GM12891 (cell line): ENCODE measurements around the gene MICOS13.

Experiments
- PAX5 ChIP-seq: IDR thresholded peaks from 2 replicates; pipeline ENCODE4 v1.6.1; 2011; ENCODE audit warnings: low read length, moderate library complexity, mild to moderate bottlenecking; ENCODE audit not compliant: insufficient read depth, severe bottlenecking
- POLR2A ChIP-seq: IDR thresholded peaks from 2 replicates; pipeline ENCODE4 v1.6.1; 2011; ENCODE audit warnings: low read depth, low read length, control low read depth
- POLR2AphosphoS5 ChIP-seq: IDR thresholded peaks from 2 replicates; pipeline ENCODE4 v1.6.1; 2011; ENCODE audit warnings: low read depth, low read length, control low read depth
- POU2F2 ChIP-seq: IDR thresholded peaks from 2 replicates; pipeline ENCODE4 v1.6.1; 2011; ENCODE audit warnings: low read depth, mild to moderate bottlenecking, control low read depth, low read length, moderate library complexity
- SPI1 ChIP-seq: IDR thresholded peaks from 2 replicates; pipeline ENCODE4 v1.6.1; 2011; ENCODE audit warnings: low read depth, low read length, control low read depth
- TAF1 ChIP-seq: IDR thresholded peaks from 2 replicates; pipeline ENCODE4 v1.6.1; 2011; ENCODE audit warnings: low read depth, low read length, control low read depth

DNA sequence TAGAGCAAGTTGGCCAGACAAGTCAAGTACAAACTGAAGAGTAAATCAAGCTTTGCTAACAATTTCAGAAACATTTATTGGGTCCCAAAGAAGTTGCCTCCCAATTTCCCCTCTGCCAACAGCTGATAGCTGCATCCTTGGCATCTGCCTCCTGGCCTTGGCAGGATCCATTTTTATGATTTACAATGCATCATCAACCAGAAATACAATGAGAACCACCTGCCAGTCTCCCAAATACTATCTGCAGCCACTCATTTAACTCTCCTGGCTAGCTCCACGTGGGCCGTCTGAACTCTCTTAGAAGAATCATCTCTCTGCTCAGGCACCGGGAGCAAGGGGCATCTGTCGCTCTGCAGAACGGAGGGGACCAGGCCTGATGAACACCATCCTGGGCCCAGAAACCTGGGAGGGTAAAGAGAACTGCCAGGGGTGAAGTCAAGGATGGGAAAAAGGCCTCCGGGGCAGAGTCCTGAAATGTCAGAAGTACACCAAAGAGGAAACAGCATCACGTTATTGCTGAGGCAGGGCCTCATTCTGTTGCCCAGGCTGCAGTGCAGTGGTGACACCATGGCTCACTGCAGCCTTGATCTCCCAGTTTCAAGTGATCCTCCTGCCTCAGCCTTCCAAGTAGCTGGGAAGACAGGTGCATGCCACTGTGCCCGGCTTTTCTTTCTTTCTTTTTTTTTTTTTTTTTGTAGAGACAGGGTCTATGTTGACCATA lies 37.1 kb upstream of the MICOS13 start:
- TF ChIP-seq POLR2AphosphoS5 (no peak), TAF1 (no peak), POLR2A (no peak), SPI1 (no peak), POU2F2 (no peak), PAX5 (no peak)
